Measurements from ENCODE around the gene CTCFL.

Gene CTCFL

DNA sequence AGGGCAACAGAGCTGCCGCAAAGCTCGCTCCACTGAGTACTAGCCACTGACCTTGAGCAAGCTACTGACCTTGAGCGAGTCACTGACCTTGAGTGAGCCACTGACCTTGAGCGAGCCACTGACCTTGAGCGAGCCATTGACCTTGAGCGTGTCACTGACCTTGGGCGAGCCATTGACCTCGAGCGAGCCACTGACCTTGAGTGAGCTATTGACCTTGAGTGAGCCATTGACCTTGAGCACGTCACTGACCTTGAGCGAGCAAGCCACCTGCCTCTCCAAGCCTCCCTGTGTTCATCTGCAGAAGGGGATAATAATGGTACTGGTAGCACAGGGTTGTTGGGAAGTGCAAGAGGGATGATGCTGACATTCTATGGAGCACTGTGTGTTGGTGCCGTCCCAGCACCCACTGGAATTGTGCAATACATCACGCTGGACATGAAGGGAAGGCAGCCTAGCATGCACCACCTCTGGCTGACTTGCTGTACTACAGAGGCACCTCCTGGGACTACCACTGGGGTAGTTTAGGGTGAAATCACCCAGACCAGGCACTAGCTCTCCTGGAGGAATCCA lies 60.2 kb downstream of the CTCFL start:
- DNase-seq (ENCODE audit: low read depth) = no peak

DNA sequence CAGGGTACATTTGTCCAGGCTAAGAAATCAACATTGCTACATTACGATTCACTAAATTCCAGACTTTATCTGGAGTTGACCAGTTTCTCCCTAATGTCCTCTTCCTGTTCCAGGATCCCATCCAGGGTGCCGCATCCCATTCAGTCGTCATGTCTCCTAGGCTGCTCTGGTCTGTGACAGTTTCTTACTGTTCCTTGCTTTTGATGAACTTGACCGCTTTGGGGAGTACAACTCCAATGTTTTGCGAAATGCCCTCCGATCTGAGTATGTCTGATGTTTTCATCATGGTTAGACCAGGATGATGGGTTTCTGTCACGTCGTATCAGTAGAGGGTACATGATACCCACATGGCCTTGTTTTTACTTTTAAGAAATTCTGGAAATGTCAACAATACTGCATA lies 62.2 kb downstream of the CTCFL start:
- no peak for DNase-seq (ENCODE audit: low read depth)

GRCh38 chr20:57461726-57462125 lies 63.2 kb downstream of the CTCFL start:
- DNase-seq (ENCODE audit: low read depth) = no peak

DNA sequence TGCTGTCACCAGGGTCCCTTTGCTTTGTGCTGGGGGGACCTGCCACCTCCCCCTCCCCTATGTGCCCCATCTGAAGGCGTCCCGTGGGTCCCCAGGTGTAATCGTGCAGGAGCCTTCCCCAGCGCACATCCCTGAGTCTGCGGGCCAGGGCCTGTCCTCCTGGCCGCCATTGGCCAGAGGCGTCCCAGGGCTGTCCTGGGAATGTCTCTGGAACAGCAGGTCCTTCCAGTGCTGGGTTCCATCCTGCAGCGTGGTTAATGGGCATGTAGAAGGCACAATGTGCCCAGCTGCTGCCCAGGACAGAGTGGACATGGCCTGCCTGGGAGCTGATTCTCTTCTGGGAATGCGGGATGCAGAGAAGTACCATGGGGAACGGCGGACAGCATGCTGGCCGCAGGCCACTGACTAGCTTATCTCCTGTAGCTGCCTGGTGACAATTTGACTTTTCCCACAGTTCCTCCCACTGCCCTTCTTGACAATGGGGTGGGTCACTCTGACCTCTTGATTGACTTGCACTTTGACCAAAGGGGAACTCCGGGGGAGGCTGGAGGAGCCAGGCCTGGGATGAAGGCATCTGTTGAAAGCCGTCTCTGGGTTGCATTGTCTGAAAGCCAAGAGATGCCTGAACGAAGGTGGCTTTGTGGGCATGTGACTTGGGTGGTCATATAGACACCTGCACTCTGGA lies 64.0 kb downstream of the CTCFL start:
- DNase-seq (ENCODE audit: low read depth) = no peak

DNA sequence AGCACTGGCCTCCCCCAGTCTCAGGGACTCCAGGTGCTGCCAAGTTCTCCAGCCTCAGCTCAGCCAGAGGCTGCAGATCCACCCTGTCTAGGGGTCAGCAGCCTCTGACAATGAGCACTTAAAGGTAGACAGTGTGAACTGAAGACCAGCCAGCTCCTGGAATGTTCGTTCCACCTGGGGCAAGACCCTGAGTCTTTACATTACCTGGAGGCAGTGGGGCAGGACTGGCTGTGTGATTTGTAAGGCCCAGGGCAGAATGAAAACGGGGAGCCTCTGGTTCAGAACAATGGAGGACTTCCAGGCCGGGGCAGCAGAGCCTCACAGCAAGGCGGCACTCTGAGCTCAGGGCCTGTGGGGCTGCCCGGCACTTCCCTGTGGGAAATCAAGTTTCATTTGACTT lies 65.0 kb downstream of the CTCFL start:
- no peak for DNase-seq (ENCODE audit: low read depth)

DNA sequence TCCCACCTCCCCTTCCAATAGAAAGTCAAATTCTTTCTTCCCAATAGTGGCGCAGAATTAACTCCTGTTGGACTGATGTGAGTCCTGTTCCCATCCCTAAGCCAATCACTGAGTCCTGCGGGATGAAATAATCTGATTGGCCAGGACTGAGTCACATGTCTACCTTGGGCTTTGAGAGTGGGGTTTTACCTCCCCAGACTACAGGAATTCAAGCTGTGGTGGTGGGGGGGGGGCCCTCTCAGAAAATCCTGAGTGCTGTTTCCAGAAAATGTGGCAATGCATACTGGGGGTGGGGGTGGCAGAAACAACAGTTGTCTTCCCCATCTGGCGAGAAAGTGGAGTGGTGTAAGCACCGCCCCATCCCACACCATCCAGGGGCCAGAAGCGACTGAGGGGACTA lies 65.7 kb downstream of the CTCFL start:
- no peak for DNase-seq (ENCODE audit: low read depth)

DNA sequence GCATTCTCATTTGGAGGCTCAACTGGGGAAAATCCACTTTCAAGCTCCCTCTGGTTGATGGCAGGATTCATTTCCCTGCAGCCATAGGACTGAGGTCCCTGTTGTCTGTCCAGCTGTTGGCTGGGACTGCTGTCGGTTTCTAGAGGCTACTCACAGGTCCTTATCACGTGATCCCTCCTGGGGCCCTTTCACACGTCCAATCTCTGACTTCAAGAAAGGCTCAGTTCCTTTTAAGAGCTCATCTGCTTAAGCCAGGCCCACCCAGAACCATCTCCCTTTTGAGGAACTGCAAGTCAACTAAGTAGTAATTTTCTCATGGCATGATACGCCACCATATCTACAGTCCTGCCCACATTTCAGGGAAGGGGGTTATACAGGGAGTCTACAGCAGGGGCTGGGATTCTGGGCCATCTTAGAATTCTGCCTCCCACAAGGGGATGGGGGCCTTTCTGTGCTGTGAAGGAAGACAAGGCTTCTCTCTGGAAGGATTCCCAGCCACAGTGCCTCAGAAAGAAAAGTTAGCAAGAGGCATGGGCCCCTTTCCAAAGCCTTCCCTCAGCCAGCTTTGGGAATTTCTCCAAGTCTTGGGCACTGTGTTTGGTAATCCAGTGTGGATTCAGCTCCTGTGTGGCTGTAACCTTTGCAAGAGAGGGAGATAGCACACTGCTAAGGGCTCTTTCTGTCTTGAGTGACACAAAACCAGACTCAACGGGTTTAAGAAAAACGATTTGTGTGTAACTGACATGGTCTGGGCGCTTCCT lies 66.4 kb downstream of the CTCFL start:
- no peak for DNase-seq (ENCODE audit: low read depth)

GRCh38 chr20:57457243-57458095 lies 67.5 kb downstream of the CTCFL start:
- no peak for DNase-seq (ENCODE audit: low read depth)

DNA sequence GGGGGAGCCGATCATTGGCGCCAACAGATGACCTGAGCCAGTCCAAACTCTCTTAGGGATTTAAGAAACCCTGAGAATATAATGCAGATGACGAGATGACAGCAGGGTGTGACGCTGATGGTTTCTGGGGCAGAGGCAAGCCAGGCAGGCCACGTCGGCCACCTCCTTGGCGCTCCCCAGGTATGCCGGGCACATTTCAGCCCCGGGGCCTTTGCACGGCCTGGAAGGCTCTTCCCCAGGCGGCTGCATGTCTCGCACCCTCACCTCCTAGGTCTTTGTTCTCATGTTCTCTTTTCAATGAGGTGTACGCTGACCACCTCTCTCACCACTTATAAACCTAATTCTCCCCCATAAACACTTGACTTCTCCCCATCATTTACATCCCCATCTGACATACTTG lies 68.8 kb downstream of the CTCFL start:
- no peak for DNase-seq (ENCODE audit: low read depth)

DNA sequence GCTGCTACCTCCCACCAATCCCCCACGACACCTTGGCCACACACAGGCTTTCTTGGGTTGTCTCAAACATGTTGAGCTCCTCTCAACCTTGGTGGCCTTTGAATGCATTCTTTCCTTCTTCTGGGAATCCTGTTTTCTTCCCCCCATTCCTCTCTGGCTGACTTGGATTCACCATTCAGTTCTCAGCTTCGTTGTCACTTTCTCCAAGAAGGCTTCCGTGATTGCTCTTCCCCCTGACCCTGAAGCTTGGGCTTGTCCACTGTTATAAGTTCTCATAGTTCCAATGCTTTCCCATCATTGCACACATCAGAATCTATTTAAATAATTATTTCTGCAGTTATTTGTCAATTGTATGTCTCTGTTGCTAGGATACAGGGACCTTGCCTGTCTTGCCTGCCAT lies 69.6 kb downstream of the CTCFL start:
- DNase-seq (ENCODE audit: low read depth) = no peak

- no peak for DNase-seq (ENCODE audit: low read depth)
These were observed 72.9 kb downstream of the CTCFL start for GRCh38 chr20:57451795-57452661.

DNA sequence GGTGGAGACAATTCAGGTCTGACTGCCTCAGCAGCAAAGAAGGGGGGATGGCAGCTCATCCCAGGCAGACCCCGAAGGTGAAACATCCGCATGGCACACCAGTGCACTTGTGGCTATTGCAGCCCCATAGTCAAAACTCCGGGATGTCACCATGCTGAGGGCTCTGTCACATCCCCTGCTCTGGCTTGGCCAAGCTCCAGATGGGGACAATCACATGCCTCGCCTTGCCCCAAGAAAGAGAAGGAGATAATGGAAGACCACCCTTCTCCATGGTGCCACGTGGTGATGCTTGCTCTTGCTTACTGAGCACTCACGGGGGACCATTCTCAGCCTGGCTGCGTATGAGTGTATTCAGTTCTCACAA lies 73.5 kb downstream of the CTCFL start:
- no peak for DNase-seq (ENCODE audit: low read depth)

GRCh38 chr20:57450931-57451330 lies 74.0 kb downstream of the CTCFL start:
- DNase-seq (ENCODE audit: low read depth) = no peak

GRCh38 chr20:57450419-57450818 lies 74.5 kb downstream of the CTCFL start:
- DNase-seq (ENCODE audit: low read depth) = no peak

GRCh38 chr20:57449398-57450354 lies 75.3 kb downstream of the CTCFL start:
- no peak for DNase-seq (ENCODE audit: low read depth)

DNA sequence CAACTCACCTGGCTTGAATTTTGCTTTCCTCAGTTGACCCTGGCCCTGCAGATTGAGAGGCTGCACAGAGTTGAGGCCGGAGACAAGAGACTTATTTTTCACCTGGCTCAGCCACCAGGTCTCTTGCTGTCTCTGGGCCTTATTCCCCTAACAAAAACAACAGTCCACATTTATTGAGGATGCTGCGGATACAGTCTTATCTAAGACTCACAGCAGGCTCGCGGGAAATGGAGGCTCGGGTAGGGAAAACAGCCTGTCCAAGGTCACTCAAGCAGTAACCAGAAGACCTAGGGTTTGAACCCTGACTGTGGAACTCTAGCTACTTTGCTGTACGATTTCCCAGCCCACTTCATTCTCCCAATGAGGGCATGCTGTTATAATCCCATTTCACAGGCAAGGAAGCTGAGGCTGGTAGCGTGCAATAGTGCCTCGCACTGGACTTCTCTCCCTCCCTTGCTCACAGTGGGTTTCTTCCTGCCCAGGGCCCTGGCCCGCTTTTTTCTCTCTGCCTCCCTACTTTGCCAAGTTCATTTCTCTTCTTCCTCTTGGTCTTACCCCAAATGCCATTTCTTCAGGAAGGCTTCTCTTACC lies 76.1 kb downstream of the CTCFL start:
- DNase-seq (ENCODE audit: low read depth) = no peak
